ENCODE data around the gene PDHA2. TPM values are rescaled to one million over a fixed set of nuclear protein-coding genes. Genes with fewer than 3 reads are reported as not detected.
"Not testable (repeated sequence)": the region's sequence is repeated elsewhere in the genome, so short reads cannot be mapped to it uniquely, and the experiment has no call there.

PDHA2 gene
- total RNA-seq (2014; rRNA removed; shearing (Covaris generic); ENCODE audit: low replicate concordance): not detected in 2 replicates

DNA sequence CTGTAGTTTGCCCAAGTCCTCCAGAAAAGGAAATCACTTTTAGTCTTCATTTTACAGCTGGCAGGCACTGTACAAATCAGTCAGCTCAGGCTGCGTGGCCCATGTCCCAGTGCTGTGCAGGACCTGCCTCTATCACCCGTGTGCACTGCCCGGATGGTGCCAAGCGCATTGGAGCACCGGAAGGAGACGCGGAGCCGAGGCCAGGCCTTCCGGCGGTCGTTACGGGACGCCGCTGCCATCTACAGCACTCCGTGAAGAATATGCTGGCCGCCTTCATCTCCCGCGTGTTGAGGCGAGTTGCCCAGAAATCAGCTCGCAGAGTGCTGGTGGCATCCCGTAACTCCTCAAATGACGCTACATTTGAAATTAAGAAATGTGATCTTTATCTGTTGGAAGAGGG, at the start of gene PDHA2:
TSS of gene PDHA2 (plus strand) at position 203 of the 400 bp plus-strand sequence. CDS start at position 261, 58 bp downstream.
- no peak for DNase-seq (ENCODE audit: low read depth)
- in situ Hi-C loops (cut with HindIII; ENCODE audit: low pct_unique_long_range_greater_than_20kb, low sequenced_read_pairs): no loop called here

DNA sequence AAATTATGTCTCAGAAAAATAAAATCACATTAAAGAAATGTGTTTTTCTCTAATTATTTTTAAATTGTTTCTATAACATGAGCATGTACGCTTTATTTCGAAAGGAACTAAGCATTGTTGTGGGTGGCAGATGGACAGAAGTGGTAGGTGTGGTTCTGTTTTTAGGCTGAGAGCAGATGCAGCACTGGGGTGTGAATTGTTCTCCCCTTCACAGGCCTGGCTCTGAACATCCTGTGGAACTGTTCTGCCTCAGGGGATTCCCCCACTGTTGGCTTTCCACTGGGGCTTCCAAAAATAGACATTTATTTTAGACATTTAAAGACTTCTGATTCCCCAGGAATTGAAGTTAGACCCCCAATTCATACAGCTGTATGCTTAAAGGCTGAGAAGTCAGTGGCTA, 41.9 kb upstream of the PDHA2 start:
- DNase-seq (ENCODE audit: low read depth): no peak
- in situ Hi-C loops (cut with HindIII; ENCODE audit: low pct_unique_long_range_greater_than_20kb, low sequenced_read_pairs): no loop called here

DNA sequence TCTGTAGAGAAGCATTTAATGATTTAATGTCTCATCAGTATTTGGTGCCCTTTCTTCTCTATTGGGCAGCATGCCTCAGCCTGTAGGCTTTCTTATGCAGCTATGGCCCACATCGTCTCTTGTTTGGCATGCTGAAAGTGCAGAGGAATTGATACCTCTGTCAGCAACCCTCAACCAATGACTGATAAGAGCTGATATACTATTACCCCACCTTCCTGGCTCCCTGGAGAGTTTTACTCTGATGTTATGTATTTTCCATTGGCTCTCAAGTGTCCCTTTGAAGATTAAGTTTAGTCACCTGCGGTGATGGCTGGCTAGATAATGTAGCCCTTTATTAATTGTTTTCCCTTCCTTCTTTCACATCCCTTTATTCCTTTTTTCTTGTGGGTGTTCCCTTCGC, 41.2 kb upstream of the PDHA2 start:
- no peak for DNase-seq (ENCODE audit: low read depth)
- in situ Hi-C loops (cut with HindIII; ENCODE audit: low pct_unique_long_range_greater_than_20kb, low sequenced_read_pairs): no loop called here

DNA sequence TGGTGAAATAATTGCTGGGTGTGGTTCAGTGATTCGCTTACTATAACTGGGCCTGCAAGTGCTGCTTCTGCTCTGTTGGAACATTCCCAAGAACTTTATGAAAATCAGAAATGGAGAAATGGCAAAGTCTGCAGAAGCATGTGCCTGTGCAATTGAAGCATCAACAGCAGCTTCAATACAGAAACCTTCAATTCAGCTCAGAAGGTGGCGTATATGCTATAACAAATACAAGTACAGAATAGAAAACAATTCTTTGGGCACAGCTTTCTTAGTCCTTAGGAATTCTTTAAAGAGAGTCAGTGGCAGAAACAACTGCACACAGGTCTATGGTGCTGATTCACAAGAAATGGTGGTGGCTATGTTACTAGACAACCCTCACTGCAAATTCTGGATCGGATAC, 18.0 kb upstream of the PDHA2 start:
- in situ Hi-C loops (cut with HindIII; ENCODE audit: low pct_unique_long_range_greater_than_20kb, low sequenced_read_pairs): no loop called here
- no peak for DNase-seq (ENCODE audit: low read depth)

DNA sequence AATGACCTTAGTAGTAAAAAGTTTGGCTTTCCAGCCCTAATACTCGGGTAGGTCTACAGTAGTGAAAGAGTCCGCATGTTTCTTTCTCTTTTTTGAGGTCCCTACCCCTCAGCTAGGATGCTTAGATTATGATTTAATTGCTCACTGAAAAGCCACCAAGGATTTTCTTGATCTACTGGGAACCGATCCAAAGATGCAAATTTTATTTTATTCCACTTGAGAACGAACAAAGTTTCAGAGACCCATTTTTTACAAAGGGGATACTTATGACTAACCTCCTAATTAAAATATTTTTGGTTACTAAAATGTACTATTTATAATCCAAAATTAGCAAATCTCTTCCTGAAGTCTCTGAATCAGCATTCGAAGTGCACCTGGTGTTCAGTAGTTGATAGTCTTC, 14.3 kb upstream of the PDHA2 start:
- DNase-seq (ENCODE audit: low read depth): no peak

DNA sequence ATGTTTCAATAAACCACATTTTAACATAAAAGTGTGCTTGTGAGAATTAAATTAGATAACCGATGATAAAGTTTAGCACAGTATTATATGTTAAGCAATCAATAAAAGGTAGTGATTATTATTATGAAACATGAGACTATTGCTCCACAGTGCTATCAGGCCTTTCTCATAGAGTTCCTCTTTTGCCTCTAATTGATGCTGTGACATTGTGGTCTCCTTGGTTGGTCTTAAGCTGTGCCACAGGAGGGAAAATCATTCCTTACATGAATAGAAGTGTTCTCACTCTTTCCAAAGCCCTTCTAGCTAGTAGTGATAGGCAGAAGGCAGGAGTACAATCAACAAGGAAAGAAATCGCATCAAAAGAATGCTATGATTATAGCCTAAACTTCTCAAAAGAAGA, 9.2 kb upstream of the PDHA2 start:
- in situ Hi-C loops (cut with HindIII; ENCODE audit: low pct_unique_long_range_greater_than_20kb, low sequenced_read_pairs): no loop called here
- no peak for DNase-seq (ENCODE audit: low read depth)

More for the DNA sequence above, 14.3 kb upstream of the PDHA2 start:
- in situ Hi-C loops (cut with HindIII; ENCODE audit: low pct_unique_long_range_greater_than_20kb, low sequenced_read_pairs): no loop called here

DNA sequence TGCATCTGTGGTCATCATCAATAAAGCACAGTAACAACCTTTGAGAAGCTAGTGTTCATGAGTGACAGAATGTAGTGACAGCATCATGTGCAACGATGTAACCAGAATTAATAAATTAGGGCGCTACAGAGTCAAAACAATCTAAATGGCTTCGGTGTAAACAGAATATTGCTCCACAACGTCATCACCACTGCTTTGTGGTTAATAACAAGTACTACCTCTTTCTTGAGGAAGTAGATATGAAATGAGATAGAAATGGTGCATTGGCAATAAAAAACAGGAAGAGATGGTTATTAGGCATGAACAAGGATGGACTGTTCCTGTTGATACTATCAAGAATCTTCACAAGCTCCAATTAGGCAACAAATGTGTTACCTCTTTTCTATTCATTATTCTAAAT, 8.7 kb upstream of the PDHA2 start:
- no peak for DNase-seq (ENCODE audit: low read depth)
- in situ Hi-C loops (cut with HindIII; ENCODE audit: low pct_unique_long_range_greater_than_20kb, low sequenced_read_pairs): no loop called here

DNA sequence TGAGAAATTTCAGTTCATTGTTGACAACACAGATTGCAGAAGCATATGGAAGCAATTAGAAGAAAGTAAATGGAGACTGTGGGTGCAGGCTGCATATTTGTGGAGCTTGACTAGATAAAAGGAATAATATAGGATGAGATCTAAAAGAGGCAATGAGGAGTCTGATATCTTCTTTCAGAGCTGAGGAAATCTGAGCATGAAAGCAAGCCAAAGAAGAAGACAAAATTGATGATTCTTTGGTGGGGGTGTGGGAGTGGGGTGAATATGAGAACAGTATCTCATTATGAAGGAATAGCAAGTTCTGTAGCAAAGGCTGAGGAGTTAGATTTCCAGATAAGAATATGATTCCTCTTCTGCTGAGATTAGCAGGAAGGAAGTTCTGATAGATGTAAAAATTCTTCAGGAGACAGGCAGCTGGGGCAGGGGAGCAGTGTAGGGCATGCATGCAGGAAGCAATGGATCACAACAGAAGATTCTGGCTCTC, 6.1 kb upstream of the PDHA2 start:
- in situ Hi-C loops (cut with HindIII; ENCODE audit: low pct_unique_long_range_greater_than_20kb, low sequenced_read_pairs): no loop called here
- no peak for DNase-seq (ENCODE audit: low read depth)

DNA sequence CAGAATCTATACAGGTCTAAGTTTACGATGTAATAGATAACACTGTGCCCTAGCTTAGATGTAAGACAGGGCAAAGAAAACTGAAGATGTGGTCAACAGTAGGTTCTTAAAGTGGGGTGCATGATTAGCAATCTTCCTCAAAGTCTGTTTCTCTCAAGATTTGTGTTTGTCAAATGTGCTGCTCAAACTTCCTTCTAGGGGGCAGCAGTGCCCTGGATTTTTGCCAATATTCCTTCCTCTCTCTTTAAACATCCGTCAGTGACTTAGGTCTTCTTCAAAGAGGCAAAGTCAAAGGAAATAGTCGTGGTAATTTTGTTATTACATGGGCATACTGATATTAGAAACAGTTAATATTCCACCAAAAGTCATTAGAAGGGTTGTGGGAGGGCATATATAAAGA, 4.2 kb upstream of the PDHA2 start:
- DNase-seq (ENCODE audit: low read depth): peak; percentile 2
- in situ Hi-C loops (cut with HindIII; ENCODE audit: low pct_unique_long_range_greater_than_20kb, low sequenced_read_pairs): no loop called here

DNA sequence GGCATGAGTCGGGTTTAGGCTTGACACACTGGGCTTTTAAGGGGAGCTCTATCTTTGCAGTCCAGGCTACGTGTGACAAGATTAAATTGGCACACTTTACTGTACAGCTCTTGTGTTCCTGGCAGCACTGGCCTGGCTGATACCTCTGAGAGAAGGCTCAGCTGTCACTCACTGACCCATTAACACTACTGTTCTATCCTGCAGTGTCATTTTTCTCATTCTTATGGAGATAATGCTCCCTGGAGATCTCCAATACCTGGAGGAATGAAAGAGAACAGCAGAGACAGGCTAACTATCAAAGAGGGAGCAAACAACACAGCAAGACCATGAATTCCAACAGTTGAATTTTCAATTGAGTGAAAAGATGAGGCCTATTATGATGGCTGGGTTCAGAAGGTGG, 1.7 kb upstream of the PDHA2 start:
- in situ Hi-C loops (cut with HindIII; ENCODE audit: low pct_unique_long_range_greater_than_20kb, low sequenced_read_pairs): no loop called here
- DNase-seq (ENCODE audit: low read depth): no peak

DNA sequence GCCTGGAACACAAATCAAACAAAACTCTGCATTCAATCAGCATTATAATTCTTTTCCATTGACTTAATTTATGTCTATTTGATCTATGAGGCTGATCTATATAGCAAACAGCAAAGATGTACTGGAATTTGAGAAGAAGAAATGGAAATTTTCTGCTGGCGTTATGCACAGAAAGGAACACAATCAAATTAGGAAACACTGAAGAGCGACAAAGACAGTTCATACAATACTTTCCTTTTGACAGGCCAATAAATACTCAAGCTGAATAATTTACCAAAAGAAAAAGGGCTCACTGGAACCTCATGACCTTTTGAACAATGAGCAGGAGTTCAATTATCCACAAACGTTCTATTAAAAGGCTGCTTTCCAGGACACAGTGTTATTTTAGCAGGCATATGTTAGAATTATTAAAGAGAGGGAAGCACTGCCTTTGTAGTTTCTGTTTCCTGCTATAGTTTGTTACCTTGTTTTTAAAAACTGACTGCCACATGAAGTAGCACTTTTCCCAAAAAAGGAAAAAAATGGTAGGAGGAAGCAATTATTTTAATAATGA, 8.1 kb downstream of the PDHA2 start:
- in situ Hi-C loops (cut with HindIII; ENCODE audit: low pct_unique_long_range_greater_than_20kb, low sequenced_read_pairs): no loop called here
- no peak for DNase-seq (ENCODE audit: low read depth)

DNA sequence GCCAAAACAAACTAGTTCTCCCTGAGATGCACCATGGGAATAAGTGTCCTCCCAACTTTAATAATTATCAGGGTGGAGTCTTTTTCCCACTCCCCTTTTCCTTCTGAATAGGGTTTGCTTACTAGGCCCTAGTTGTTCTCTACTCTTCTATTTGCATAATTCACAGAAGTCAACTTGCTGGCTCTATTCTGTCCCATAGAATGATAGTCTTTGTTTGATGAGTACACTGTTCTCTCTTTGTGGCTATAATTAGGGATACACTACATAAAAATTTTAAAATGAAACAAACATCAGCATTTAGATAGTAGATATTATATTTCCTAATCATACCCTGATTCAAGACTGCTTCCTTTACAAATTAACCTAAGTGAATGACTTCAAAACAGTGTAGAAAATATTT, 10.3 kb downstream of the PDHA2 start:
- in situ Hi-C loops (cut with HindIII; ENCODE audit: low pct_unique_long_range_greater_than_20kb, low sequenced_read_pairs): no loop called here

DNA sequence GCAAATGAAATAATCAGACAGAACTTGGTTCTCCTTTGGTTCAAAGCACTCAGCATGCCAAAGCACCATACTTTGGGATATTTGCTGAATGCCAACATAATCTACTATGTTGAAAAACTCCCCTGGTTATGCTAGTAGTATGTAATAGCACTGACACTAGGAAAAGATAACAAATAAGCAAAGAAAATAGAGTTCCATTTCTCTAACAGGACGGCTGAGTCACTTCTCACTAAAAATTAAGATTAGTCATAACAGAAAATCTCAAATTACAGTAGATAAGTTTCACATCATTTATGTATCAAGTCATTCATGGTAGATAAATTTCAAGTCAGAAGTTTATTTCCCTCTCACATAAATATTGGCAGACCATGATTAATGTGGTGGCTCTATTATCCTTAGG, 17.9 kb downstream of the PDHA2 start:
- in situ Hi-C loops (cut with HindIII; ENCODE audit: low pct_unique_long_range_greater_than_20kb, low sequenced_read_pairs): no loop called here
- DNase-seq (ENCODE audit: low read depth): no peak

More for the DNA sequence above, 10.3 kb downstream of the PDHA2 start:
- no peak for DNase-seq (ENCODE audit: low read depth)

DNA sequence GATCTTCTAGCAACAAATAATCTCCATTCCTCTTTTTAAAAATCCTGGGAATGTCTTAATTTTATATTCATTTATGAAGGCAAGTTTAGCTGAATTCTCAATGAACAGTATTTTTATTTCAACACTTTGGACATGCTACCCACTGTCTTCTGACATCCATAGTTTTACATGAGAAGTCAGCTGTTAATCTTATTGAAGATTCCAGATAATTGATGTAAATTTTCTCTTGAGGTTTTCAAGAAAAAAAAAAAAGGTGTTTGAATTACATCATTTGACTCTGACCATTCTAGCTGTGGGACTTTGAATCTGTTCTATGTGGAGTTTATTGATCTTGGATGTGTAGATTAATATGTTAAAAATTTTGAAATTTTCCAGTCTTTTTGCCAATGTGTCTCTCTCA, 28.0 kb downstream of the PDHA2 start:
- in situ Hi-C loops (cut with HindIII; ENCODE audit: low pct_unique_long_range_greater_than_20kb, low sequenced_read_pairs): no loop called here
- DNase-seq (ENCODE audit: low read depth): peak; percentile 25

DNA sequence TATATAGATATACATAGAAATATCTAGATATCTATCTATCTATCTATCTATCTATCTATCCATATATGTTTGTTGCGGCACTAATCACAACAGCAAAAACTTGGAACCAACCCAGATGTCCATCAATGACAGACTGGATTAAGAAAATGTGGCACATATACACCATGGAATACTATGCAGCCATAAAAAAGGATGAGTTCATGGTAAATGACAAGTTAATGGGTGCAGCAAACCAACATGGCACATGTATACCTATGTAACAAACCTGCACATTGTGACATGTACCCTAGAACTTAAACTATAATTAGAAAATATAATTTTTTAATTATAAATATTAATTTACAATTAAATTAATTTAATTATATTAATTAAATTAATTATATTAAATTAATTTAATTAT, 29.5 kb downstream of the PDHA2 start:
- in situ Hi-C loops (cut with HindIII; ENCODE audit: low pct_unique_long_range_greater_than_20kb, low sequenced_read_pairs); DNase-seq (ENCODE audit: low read depth): not testable (repeated sequence)

DNA sequence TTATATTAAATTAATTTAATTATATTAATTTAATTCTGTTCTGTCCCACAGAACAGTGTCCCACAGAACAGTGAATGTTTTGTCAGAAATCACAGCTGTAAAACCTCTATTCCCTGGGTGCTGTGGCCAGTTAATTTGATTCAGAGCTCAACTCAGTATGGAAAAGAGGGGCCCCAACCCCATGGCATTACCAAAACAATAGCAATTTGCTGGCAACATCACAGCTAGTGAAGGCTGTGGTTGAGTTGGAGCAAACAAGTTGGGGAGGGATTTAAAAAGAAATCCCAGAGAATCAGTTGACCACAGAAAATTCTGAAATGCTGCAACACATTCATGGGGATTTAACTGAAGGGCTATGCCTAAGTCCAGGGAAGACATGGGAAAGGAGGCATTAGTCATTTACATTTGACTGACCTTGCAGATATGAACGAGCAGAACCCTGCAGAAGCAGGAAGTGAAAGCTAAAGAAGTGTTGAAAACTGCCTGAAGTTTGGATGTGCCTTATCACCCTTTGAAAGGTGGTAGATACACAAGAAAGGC, 30.1 kb downstream of the PDHA2 start:
- DNase-seq (ENCODE audit: low read depth): no peak
- in situ Hi-C loops (cut with HindIII; ENCODE audit: low pct_unique_long_range_greater_than_20kb, low sequenced_read_pairs): no loop called here

DNA sequence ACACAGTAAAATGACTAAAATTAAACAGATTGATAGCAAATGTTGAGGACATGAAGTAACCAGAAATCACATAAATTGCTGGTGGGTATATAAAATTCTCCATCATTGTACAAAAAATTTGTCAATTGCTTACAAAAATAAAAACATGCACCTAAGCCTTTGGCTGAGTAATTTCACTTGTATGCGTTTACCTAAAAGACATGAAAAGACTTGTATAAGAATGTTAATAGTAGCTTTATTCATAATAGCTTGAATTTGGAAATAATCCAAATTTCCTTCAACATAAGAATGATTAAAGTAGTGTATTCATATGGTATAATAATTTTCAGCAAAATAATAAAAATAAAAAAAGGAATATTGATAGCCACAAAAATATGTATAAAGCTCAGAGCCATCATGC, 37.7 kb downstream of the PDHA2 start:
- DNase-seq (ENCODE audit: low read depth): no peak
- in situ Hi-C loops (cut with HindIII; ENCODE audit: low pct_unique_long_range_greater_than_20kb, low sequenced_read_pairs): no loop called here

DNA sequence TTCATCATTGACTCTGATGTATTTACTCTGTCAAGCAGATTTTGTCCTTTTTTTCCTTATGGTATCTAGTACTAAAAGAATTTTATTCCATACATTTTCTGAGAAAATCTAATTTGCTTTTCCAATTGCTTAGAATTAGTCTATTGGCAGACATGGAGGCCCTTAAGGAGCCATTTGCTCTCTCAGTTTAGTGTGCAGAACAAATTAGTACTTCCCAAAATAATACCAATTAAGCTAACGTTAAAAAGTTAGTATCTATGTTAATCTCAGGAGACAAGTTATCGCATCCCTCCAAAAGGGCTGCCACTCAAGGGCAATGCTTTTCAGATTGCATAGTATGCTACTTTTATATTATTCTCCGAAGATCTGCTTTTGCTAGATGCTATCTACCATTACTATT, 47.7 kb downstream of the PDHA2 start:
- DNase-seq (ENCODE audit: low read depth): no peak
- in situ Hi-C loops (cut with HindIII; ENCODE audit: low pct_unique_long_range_greater_than_20kb, low sequenced_read_pairs): no loop called here

DNA sequence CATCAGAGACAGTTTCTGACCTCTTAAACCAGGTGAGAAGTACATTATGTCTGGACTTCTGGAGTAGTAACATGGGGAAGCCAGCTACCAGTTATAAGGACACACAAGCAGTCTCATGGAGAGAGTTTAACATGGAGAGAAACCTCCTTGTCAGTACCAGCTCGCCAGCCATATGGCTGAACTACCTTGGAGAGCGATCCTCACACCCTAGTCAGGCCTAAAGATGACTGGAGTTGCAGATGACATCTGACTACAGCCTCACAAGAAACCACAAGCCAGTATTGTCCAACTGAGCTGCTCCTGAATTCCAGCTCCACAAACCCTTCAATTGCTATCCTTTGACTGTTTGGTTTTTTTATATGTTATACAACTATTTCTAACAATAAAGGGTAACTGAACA, 49.8 kb downstream of the PDHA2 start:
- DNase-seq (ENCODE audit: low read depth): no peak
- in situ Hi-C loops (cut with HindIII; ENCODE audit: low pct_unique_long_range_greater_than_20kb, low sequenced_read_pairs): no loop called here
